Activated naive CD8-positive, alpha-beta T cell treated with anti-CD3 and anti-CD28 coated beads for 36 hours (primary cell): ENCODE data around the gene TIGD3. TPM values are rescaled to one million over a fixed set of nuclear protein-coding genes. Genes with fewer than 3 reads are reported as not detected.
"Not testable (repeated sequence)": the region's sequence is repeated elsewhere in the genome, so short reads cannot be mapped to it uniquely, and the experiment has no call there.

ENCODE experiments used
- DNase-seq: peaks from one replicate; pipeline ENCODE4 v3.0.0; 2021
- H3K27ac Mint-ChIP-seq: one replicate; pipeline ENCODE4 v1.8.0; 2022; ENCODE audit warnings: mild to moderate bottlenecking, moderate library complexity, mixed read lengths
- H3K27me3 Mint-ChIP-seq: one replicate; pipeline ENCODE4 v1.8.0; 2022; ENCODE audit warnings: mild to moderate bottlenecking, mixed read lengths
- H3K36me3 Mint-ChIP-seq: one replicate; pipeline ENCODE4 v1.8.0; 2021; ENCODE audit warnings: mild to moderate bottlenecking, mixed read lengths
- H3K4me1 Mint-ChIP-seq: one replicate; pipeline ENCODE4 v1.8.0; 2021; ENCODE audit warnings: mixed read lengths
- H3K4me3 Mint-ChIP-seq: one replicate; pipeline ENCODE4 v1.8.0; 2022; ENCODE audit warnings: mild to moderate bottlenecking, moderate library complexity, mixed read lengths
- H3K9me3 Mint-ChIP-seq: one replicate; pipeline ENCODE4 v1.8.0; 2022; ENCODE audit warnings: mixed read lengths
- total RNA-seq, 2 experiments: library from RNA; stranded (reverse); gene quantifications; one replicate each; pipeline ENCODE4 v1.2.3, GENCODE V29; 2021

The TIGD3 gene
- total RNA-seq, 2 experiments from 2014 or later = 0.49 to 0.54 TPM

DNA sequence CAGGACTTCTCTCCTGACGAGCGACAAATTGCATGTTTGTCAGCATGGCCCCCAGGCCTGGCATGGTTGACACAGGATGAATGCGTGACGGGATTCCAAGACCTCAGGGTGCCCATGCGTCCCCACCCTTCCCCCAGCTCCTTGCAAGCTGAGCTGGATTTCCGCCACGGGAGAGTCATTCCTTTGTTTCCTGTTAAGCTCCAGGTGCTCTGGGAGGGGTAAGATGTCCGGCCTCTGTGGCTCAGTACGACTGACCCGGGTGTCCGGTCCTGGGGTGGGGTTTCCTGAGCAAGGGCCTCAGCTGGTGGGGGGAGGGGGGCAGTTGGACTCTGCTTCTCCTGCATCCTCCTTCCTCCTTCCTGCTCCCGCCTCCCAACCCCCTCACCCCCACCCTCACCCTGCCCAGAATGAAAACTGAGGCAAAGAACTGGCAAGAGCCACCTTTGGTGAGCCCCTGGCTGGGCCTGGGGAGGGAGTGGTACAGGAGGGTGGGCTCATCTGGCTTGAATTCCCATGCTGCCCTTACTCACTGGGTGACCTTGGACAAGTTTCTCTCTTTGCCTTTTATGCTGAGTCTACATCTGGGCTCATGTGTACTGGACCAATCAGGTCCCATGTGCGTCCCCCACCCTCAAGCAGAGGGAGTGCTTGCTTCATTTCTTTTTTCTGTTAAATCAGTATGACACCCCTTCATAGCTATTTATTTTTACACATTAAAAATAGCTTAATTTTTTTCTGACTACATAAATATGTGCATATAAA, 37.3 kb upstream of the TIGD3 start:
- Mint-ChIP-seq H3K27ac (no peak overlapping the region), H3K4me1 (peaks cover 2% of the 10 kb centered on the region), H3K9me3 (no peaks in the 10 kb centered on the region), H3K36me3 (no peaks in the 10 kb centered on the region), H3K27me3 (peaks cover 13% of the 10 kb centered on the region), H3K4me3 (no peak overlapping the region)
- DNase-seq = no peak

DNA sequence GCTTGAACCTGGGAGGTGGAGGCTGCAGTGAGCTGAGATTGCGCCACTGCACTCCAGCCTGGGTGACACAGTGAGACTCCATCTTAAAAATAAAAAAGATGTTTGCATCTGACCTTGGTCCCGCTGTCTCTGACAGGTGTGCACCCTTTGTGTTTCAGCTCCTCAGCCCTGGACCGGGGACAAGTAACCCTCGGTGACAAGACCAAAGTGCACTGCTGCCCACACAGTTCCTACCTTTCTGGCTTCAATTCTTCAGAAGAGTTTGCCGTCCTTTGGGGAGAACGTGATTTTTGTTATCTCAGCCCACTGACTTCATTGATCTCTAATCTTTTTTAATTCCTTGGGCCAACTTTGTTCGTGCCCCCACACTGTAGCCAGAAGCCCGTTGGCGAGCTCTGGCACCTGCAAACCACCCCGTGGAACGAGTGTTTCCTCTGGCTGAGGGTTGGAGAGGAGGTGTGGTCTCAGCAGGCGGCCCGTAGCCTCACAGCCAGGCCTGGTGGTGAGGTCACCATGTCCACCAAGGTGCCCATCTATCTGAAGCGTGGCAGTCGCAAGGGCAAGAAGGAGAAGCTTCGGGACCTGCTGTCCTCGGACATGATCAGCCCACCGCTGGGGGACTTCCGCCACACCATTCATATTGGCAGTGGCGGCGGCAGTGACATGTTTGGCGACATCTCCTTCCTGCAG, 34.0 kb upstream of the TIGD3 start:
- Mint-ChIP-seq H3K36me3 (no peaks in the 10 kb centered on the region), H3K4me3 (no peak overlapping the region), H3K9me3 (no peaks in the 10 kb centered on the region), H3K27me3 (peaks cover 5% of the 10 kb centered on the region), H3K4me1 (peaks cover 2% of the 10 kb centered on the region), H3K27ac (no peak overlapping the region)
- DNase-seq = no peak

DNA sequence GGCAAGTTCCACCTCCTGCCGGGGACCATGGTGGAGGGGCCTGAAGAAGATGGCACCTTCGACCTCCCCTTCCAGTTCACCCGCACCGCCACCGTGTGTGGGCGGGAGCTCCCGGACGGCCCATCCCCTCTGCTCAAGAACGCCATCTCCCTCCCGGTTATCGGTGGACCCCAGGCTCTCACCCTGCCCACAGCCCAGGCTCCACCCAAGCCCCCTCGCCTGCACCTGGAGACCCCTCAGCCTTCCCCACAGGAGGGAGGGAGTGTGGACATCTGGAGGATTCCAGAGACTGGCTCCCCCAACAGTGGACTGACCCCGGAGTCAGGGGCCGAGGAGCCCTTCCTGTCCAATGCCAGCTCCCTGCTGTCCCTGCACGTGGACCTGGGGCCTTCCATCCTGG, 33.5 kb upstream of the TIGD3 start:
- H3K4me1 Mint-ChIP-seq = no peaks in the 10 kb centered on the region
- H3K4me3 Mint-ChIP-seq = no peak overlapping the region
- no peak overlapping the region for H3K27ac Mint-ChIP-seq
- DNase-seq = no peak
- peaks cover 2% of the 10 kb centered on the region for H3K27me3 Mint-ChIP-seq
- no peaks in the 10 kb centered on the region for H3K9me3 Mint-ChIP-seq
- no peaks in the 10 kb centered on the region for H3K36me3 Mint-ChIP-seq

DNA sequence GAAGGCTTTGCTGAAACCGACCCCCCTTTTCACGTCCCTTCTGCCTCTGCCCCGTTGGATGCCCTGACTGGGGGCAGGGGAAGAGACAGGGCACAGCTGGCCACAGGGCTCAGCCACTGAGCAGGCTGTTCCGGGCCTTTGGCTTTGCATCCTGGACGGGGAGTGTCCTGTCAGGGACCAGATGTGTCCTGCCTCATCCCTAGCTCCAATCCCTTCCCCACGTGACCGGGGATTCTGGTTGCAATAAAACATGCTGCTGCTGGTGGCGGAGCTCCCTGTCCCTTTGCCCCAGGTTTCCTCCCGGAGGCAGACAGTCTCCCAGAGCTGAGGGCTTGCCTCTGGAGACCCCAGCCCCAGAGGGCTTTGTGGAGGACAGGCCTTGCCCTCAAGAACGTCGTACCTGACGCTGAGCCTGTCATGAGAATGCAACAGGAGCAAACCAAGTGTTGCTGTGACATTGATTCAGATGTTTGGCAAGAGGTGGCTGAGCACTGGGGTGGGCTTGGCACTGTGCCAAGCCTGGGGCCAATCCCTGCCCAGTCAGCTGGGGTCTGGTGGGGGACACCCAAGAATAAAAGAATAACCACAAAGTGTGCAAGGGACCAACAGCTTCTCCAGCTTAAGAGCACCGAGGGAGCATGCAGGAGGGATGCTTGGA, 32.6 kb upstream of the TIGD3 start:
- no peaks in the 10 kb centered on the region for H3K27me3 Mint-ChIP-seq
- no peaks in the 10 kb centered on the region for H3K36me3 Mint-ChIP-seq
- H3K4me3 Mint-ChIP-seq = no peak overlapping the region
- H3K9me3 Mint-ChIP-seq = no peaks in the 10 kb centered on the region
- DNase-seq = no peak
- no peaks in the 10 kb centered on the region for H3K4me1 Mint-ChIP-seq
- H3K27ac Mint-ChIP-seq = no peak overlapping the region

DNA sequence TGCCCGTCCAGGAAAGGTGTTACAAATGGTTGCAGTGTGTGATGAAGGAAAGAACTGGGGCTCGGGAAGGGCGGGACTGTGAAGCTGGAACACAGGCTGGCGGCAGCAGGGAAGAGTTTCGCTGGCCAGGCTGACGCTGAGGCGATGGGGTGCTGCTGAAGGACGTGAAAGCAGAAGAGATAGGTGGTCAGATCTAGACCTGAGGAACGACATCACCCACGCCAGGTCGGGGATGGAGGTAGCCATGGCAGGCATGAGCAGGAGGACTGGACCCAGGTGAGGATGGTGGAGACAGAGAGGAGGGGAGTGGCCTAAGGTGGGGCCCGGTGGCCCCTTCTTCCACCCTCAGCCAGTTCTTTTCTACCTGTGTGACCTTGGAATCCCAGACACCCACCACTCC, 30.7 kb upstream of the TIGD3 start:
- Mint-ChIP-seq H3K4me1 (no peaks in the 10 kb centered on the region), H3K4me3 (no peak overlapping the region), H3K9me3 (no peaks in the 10 kb centered on the region), H3K27me3 (no peaks in the 10 kb centered on the region), H3K36me3 (no peaks in the 10 kb centered on the region), H3K27ac (no peak overlapping the region)
- DNase-seq = no peak

DNA sequence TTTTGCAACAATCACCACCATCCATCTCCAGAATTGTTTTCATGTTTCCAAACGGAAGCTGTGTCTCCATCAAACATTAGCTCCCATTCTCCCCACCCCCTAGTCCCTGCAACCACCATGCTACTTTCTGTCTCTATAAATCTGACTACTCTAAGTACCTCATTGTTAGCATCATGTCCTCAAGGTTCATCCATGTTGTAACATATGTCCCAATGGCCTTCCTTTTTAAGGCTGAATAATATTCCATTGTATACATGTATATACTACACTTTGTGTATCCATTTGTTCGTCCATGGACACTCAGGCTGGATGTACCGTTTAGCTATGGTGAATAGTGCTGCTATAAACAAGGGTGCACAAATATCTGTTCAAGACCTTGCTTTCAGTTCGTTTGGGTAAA, 29.1 kb upstream of the TIGD3 start:
- no peak for DNase-seq
- no peak overlapping the region for H3K4me3 Mint-ChIP-seq
- no peaks in the 10 kb centered on the region for H3K9me3 Mint-ChIP-seq
- no peaks in the 10 kb centered on the region for H3K36me3 Mint-ChIP-seq
- no peak overlapping the region for H3K27ac Mint-ChIP-seq
- no peaks in the 10 kb centered on the region for H3K27me3 Mint-ChIP-seq
- peaks cover 10% of the 10 kb centered on the region for H3K4me1 Mint-ChIP-seq

DNA sequence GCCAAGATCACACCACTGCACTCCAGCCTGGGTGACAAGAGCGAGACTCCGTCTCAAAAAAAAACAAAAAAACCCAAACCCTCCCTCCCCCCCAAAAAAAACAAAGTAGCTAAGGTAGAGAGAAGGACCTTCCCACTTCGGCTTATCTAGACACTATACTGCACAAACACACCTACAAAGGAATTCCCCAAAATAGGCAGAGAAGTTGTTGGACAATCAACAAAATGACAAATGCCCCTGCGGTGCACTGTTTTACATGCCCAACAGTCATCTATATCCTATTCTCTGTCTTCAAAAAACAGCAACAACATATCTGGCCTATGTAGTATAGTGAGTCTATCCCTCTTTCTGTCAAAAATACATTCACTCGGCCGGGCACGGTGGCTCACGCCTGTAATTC, 27.5 kb upstream of the TIGD3 start:
- DNase-seq = no peak
- Mint-ChIP-seq H3K27me3 (no peaks in the 10 kb centered on the region), H3K9me3 (no peaks in the 10 kb centered on the region), H3K27ac (no peak overlapping the region), H3K4me3 (no peak overlapping the region), H3K36me3 (no peaks in the 10 kb centered on the region), H3K4me1 (peaks cover 10% of the 10 kb centered on the region)

DNA sequence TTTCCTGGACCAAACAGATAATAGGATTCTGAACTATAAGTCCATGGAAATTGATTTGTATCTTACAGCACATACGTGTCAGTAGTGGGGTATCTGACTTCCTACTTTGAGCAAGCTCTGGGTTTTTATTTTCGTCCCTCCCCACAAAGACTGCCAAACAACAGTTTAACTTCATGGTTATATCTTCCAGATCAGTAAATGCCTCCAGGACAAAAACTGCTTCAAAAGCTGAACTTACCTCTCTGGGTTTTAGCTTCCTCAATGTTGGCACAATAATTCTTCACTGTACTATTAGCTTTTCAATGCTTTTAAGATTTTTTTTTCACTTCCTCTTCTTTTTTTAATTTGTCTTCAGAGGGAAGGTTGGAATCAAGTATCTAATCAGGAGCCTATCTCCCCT, 25.1 kb upstream of the TIGD3 start:
- DNase-seq = no peak
- peaks cover 10% of the 10 kb centered on the region for H3K4me1 Mint-ChIP-seq
- H3K27ac Mint-ChIP-seq = no peak overlapping the region
- no peaks in the 10 kb centered on the region for H3K9me3 Mint-ChIP-seq
- peak overlapping the region; percentile 48 for H3K4me3 Mint-ChIP-seq
- no peaks in the 10 kb centered on the region for H3K27me3 Mint-ChIP-seq
- H3K36me3 Mint-ChIP-seq = no peaks in the 10 kb centered on the region

DNA sequence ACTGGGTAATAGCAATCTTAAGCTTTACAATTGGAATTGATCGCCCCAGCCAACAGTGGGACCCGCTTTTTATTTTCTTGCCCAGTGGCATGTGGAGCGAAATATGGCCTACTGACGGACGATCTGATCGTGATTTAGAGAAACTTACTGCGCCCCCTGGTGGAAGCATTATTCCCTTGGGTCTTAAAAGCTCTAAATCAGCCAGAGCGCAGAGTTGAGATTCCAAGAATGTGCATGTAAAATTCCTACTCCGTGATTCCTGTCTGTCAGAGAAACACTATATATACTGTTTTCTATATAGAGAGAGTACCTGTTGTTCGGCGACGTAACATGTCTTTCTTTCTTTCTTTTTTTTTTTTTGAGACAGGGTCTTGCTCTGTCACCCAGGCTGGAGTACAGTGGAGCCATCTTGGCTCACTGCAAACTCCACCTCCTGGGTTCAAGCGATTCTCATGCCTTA, 24.6 kb upstream of the TIGD3 start:
- H3K27me3 Mint-ChIP-seq = no peaks in the 10 kb centered on the region
- no peak overlapping the region for H3K27ac Mint-ChIP-seq

DNA sequence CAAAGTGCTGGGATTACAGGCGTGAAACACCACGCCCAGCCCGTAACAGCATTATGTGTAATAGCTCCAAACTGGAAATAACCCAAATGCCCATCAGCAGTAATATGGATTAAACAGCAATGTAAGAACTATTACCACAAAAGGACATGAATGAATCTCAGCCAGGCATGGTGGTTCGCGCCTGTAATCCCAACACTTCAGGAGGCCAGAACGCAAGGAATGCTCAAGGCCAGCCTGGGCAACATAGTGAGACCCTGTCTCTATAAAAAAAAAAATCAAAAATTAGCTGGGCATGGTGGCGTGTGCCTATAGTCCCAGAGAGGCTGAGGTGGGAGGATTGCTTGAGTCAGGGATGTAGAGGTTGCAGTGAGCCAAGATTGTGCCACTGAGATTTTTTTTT, 24.0 kb upstream of the TIGD3 start:
- DNase-seq = no peak
- H3K9me3 Mint-ChIP-seq = no peaks in the 10 kb centered on the region
- H3K27ac Mint-ChIP-seq = no peak overlapping the region
- H3K27me3 Mint-ChIP-seq = no peaks in the 10 kb centered on the region
- H3K36me3 Mint-ChIP-seq = no peaks in the 10 kb centered on the region
- peaks cover 19% of the 10 kb centered on the region for H3K4me1 Mint-ChIP-seq
- H3K4me3 Mint-ChIP-seq = no peak overlapping the region

More for the DNA sequence above, 24.6 kb upstream of the TIGD3 start:
- Mint-ChIP-seq H3K9me3 (no peaks in the 10 kb centered on the region), H3K4me1 (peaks cover 13% of the 10 kb centered on the region), H3K36me3 (no peaks in the 10 kb centered on the region), H3K4me3 (peak overlapping the region; percentile 48)
- peak; percentile 68 for DNase-seq

DNA sequence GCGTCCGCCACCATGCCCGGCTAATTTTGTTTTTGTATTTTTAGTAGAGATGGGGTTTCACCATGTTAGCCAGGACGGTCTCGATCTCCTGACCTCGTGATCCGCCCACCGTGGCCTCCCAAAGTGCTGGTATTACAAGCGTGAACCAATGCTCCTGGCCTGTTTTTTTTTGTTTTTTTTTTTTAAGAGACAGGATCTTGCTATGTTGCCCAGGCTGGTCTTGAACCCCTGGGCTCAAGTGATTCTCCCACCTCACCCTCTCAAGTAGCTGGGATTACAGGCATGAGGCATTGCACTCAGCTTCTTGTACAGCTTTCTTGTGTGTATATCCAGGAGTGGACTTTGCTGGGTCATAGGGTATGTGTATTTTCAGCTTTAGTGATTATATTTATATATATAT, 22.0 kb upstream of the TIGD3 start:
- not testable (repeated sequence) for H3K4me3 Mint-ChIP-seq, H3K36me3 Mint-ChIP-seq
- peaks cover 22% of the 10 kb centered on the region for H3K4me1 Mint-ChIP-seq

DNA sequence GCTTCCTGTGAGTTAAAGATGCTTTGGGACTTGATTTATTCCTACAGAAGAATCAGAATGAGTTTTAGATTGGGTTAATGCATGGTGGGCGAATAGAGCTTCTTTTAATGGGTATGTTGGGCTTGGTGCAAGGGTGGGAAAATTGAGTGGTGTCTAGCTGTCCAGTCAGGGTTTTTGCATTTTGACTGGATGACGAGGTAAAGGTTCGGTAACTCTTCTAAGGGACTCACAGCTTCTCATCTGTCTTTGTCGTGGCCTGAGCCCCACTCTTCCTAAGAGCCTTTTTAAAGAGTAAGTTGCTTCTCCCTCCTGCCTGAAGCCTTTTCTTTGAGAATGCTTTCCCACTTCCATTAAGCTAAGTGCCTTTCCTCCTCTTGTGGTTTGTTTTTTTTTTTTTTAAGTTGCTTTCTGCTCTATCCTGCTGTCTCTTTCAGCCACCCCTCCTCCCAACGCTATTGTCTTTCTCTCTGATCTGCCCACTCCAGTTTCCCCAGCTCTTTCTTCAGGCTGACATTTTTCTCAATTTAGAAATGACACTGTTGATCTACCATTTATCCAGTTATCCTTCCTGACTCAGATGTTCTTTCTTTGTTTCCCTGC, 19.8 kb upstream of the TIGD3 start:
- H3K4me3 Mint-ChIP-seq = peak overlapping the region; percentile 84
- H3K36me3 Mint-ChIP-seq = no peaks in the 10 kb centered on the region
- H3K4me1 Mint-ChIP-seq = peaks cover 33% of the 10 kb centered on the region
- no peak for DNase-seq
- H3K27me3 Mint-ChIP-seq = no peaks in the 10 kb centered on the region
- H3K27ac Mint-ChIP-seq = peak overlapping the region; percentile 79
- H3K9me3 Mint-ChIP-seq = no peaks in the 10 kb centered on the region

More for the DNA sequence above, 22.0 kb upstream of the TIGD3 start:
- H3K27ac Mint-ChIP-seq, H3K27me3 Mint-ChIP-seq, H3K9me3 Mint-ChIP-seq, DNase-seq: not testable (repeated sequence)

DNA sequence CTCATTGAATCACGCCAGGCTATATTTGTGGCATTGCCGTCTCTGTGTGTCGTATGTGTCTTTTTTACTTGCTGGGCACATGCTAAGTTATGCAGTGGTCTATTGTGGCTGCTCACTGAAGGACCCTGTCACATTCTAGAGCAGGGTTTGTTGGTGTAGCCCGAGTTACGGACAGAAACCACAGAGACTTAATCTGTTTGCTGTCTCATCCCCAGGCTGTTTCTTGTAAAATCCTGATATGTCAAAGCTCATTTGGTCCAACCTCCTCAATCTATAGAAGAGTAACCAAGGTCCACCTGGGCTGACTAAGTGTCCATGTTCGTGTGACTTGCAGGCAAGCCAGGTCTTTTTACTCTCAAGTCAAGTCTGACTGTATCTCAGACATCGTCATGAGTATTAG, 15.9 kb upstream of the TIGD3 start:
- no peak for DNase-seq
- Mint-ChIP-seq H3K9me3 (no peaks in the 10 kb centered on the region), H3K36me3 (peaks cover 2% of the 10 kb centered on the region), H3K4me3 (no peak overlapping the region), H3K27ac (no peak overlapping the region), H3K4me1 (peaks cover 28% of the 10 kb centered on the region), H3K27me3 (no peaks in the 10 kb centered on the region)

DNA sequence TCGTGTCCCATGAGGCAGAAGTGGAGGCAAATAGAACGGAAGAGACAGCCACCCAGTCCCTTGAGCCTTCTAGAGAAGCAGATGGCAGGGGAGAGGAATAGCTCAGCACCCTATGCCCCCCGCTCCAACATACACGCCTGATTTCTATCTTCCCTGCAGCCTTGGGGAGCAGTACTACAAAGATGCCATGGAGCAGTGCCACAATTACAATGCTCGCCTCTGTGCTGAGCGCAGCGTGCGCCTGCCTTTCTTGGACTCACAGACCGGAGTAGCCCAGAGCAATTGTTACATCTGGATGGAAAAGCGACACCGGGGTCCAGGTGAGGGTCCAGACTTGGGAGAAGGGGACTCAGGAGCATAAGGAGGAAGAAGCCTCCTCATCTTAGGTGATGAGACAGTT, 14.3 kb upstream of the TIGD3 start:
- no peak overlapping the region for H3K4me3 Mint-ChIP-seq
- no peak overlapping the region for H3K27ac Mint-ChIP-seq
- peaks cover 22% of the 10 kb centered on the region for H3K4me1 Mint-ChIP-seq
- H3K27me3 Mint-ChIP-seq = no peaks in the 10 kb centered on the region
- H3K36me3 Mint-ChIP-seq = peaks cover 5% of the 10 kb centered on the region
- DNase-seq = no peak
- H3K9me3 Mint-ChIP-seq = no peaks in the 10 kb centered on the region

DNA sequence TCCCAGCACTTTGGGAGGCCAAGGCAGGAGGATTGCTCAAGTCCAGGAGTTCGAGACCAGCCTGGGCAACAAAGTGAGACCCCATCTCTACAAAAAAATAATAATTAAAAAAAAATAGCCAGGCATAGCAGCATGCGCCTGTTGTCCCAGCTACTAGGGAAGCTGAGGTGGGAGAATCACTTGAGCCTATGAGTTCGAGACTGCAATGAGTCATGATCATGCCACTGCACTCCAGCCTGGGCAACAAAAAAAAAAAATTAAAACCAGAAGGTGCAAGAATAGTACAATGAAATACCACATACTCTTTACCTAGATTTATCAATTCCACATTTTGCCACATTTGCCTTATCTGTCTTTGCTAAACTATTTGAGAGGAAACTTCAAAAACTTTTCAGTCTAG, 12.7 kb upstream of the TIGD3 start:
- H3K36me3 Mint-ChIP-seq = peaks cover 13% of the 10 kb centered on the region
- H3K4me1 Mint-ChIP-seq = peaks cover 16% of the 10 kb centered on the region
- no peak overlapping the region for H3K27ac Mint-ChIP-seq
- no peak for DNase-seq
- H3K4me3 Mint-ChIP-seq = no peak overlapping the region
- no peaks in the 10 kb centered on the region for H3K27me3 Mint-ChIP-seq
- no peaks in the 10 kb centered on the region for H3K9me3 Mint-ChIP-seq
